Activated CD8-positive, alpha-beta memory T cell treated with anti-CD3 and anti-CD28 coated beads for 24 hours (primary cell): ENCODE measurements around the gene FBXL2.

ENCODE experiments used
- DNase-seq: peaks from one replicate; pipeline ENCODE4 v3.0.0-alpha.2; 2020

Gene FBXL2, protein sequence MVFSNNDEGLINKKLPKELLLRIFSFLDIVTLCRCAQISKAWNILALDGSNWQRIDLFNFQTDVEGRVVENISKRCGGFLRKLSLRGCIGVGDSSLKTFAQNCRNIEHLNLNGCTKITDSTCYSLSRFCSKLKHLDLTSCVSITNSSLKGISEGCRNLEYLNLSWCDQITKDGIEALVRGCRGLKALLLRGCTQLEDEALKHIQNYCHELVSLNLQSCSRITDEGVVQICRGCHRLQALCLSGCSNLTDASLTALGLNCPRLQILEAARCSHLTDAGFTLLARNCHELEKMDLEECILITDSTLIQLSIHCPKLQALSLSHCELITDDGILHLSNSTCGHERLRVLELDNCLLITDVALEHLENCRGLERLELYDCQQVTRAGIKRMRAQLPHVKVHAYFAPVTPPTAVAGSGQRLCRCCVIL

GRCh38 chr3:33277193-33277882, at the start of gene FBXL2:
FBXL2 (plus strand) TSS chr3:33277442; CDS start chr3:33277513, 71 bp downstream.
- DNase-seq, result peak; percentile 62

- no peak for DNase-seq
These were observed 48.2 kb upstream of the FBXL2 start for GRCh38 chr3:33229066-33229465.

DNA sequence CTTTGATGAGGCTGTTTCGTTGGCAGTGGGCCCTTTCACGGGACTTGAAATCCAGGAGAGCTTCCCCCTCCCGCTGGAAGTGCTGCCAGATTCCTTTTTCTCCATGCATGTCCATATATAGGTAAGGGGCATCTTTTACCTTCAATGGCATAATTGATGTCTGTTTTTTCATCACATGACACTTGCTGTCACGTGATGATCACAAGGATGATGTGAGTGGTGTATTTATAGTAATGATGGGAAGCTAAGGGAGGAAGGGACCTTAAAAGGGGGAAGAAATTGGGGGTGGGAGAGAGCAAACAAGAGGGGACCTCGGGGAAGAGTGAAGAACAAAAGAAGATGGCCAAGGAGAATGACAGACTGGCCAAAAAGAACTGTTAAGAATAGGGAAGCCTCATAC, 47.3 kb upstream of the FBXL2 start:
- no peak for DNase-seq

GRCh38 chr3:33231756-33232465, 45.3 kb upstream of the FBXL2 start:
- no peak for DNase-seq

DNA sequence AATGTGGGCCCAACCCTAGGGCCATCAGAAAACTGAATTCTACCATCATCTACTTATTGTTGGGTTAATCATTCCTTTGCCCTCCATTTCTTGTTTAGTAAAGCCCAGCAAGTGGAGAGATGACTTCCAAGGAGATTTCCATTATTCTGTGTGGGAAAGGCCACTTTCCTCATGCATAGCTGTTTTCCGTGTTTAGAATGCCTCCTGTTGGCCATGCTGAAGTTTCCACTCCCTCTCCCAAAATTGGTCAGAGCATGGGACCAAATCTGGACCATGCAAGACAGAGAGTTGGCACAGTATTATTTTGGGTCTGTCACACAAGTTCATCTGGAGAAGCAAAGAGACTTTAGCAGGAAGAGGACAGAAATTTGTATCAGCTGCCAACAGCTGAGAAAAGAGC, 43.4 kb upstream of the FBXL2 start:
- DNase-seq, result no peak

DNA sequence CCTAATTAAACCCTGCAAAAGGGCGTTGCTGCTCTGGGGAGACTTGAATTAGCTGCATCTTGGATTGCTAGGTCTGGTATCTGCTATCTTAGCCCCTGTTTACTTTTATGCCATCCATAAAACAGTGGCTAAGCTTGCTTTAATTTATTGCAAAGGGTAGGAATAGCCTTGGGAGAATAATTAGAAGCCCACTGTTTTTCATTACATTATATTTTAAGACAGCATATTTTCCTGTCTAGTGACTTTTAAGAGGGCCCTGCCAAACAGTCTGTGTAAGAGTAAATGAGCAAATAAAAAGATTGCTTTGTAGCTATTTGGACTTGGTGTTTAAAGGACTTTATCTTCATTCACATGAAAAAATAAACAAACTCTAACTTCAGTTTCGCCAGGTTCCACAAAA, 41.2 kb upstream of the FBXL2 start:
- no peak for DNase-seq

GRCh38 chr3:33237439-33237838, 39.8 kb upstream of the FBXL2 start:
- no peak for DNase-seq

DNA sequence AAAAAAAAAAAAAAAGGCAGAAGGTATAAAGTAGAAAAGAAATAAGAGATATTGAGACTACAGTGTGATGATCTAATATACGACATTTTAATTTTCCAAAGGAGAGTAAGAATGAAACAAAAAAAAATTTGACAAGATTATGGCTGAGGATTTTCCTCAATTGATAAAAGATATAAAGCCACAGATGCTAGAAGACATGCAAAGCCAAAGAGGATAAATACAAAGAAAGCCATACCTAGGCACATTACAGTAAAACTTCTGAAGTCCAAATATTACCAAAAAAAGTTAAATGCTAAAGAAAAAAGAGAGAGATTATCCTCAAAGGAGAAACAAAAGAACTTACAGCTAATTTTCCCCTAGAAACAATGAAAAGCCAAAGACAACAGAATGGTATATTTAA, 38.3 kb upstream of the FBXL2 start:
- no peak for DNase-seq

DNA sequence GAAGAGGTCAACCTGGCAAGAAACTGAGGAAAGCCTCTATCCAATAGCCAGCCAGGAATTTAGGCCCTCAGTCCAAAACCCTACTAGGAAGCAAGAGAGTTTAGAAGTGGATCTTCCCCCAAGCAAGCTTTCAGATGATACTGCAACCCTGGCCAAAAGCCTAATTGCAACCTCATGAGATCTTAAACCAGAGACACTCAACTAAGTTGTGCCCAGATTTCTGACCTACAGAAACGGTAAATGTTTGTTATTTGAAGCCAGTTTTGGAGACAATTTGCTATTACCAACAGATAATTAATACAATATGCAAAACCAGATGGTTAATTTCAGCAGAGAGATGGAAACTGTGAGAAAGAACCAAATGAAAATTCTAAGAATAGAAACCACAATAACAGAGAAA, 37.0 kb upstream of the FBXL2 start:
- DNase-seq, result no peak

DNA sequence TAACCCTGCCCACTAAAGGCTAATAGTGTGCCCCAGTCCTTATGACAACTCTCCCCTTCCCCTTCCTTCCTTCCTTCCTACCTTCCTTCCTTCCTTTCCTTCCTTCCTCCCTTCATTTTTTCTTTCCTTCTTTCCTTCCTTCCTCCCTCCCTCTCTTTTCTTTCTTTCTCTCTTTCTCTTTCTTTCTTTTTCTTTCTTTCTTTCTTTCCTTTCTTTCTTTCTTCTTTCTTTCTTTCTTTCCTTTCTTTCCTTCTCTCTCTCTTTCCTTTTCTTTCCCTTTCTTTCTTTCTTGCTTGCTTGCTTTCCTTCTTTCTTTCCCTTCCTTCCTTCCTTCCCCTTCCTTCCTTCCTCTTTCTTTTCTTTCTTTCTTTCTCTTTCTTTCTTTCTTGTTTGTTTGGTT, 30.5 kb upstream of the FBXL2 start:
- DNase-seq, result no peak

GRCh38 chr3:33250712-33251111, 26.5 kb upstream of the FBXL2 start:
- no peak for DNase-seq

- DNase-seq, result no peak
These were observed 21.0 kb upstream of the FBXL2 start for GRCh38 chr3:33256249-33256648.

- DNase-seq, result no peak
These were observed 17.1 kb upstream of the FBXL2 start for GRCh38 chr3:33260104-33260503.

DNA sequence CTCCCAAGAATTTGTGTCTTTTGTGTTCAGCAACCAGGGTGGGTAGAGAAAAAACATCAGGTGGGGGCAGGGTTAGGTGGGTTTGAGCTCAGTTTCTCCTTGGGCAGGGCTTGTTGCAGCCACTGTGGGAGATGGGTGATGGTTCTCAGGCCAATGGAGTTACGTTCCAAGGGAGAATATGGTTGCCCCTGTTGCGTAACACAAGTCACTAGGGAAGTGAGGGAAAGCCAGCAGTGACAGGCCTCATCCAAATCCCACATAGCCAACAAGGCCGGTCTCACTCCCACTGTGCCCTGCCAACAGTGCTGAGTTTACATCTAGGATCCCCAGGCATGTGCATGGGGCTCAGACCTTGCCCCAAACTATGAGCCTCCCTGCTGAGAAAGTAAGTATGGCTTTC, 7.9 kb upstream of the FBXL2 start:
- DNase-seq, result no peak

DNA sequence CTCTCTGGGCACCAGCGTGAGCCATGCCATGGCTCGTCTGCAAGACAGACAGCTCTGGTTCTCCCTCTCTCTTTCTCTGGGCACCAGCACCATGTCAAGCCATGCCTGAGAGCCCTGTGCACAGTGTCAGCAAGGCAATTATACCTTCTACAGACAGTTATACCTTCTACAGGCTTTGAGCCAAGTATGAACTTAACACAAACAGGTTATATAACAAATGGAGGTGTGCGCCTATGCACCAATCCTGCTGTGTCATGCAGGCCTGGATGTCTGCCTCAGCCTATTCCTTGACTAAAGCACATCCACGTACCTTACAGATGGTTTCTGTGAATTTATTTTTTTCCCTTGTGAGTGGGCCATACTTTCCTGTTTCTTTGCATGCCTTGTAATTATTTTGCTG, 5.9 kb upstream of the FBXL2 start:
- DNase-seq, result no peak

DNA sequence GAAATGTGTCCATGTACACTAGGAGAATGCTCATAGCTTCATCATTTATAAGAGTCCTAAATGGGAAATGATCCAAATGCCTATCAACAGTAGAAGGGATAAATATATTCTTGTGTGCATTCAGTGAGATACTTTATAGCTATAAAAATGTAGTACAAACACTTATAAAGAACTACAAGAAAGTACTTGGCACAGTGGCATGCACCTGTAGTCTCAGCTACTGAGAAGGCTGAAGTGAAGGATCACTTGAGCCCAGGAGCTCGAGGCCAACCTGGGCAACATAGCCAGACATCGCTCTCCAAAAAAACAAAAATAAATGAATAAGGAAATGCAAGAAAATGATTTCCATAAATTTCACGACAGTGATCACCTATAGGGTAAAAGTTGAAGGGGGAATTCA, 3.6 kb upstream of the FBXL2 start:
- DNase-seq, result no peak

DNA sequence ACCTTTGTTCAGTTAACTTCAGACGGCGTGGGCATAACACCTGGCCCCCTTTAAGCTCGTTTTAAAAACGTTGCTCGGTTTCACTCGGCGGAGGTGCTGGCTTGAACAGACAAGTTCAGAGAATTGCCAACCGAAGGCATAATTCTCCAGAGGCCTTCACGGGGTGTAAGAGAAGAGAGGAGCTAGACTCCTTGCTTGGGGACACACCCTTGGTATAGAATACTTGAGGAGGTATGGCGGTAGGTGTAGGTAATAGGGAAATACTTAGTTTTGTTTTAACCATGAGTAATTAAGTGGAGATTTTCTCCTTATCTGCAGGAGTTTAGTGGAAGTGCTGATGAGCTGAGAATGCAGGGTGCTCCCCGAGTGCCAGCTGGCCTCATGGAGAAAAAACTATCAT, 921 bp downstream of the FBXL2 start:
- DNase-seq, result no peak

GRCh38 chr3:33287672-33288282, 10.5 kb downstream of the FBXL2 start:
- no peak for DNase-seq

DNA sequence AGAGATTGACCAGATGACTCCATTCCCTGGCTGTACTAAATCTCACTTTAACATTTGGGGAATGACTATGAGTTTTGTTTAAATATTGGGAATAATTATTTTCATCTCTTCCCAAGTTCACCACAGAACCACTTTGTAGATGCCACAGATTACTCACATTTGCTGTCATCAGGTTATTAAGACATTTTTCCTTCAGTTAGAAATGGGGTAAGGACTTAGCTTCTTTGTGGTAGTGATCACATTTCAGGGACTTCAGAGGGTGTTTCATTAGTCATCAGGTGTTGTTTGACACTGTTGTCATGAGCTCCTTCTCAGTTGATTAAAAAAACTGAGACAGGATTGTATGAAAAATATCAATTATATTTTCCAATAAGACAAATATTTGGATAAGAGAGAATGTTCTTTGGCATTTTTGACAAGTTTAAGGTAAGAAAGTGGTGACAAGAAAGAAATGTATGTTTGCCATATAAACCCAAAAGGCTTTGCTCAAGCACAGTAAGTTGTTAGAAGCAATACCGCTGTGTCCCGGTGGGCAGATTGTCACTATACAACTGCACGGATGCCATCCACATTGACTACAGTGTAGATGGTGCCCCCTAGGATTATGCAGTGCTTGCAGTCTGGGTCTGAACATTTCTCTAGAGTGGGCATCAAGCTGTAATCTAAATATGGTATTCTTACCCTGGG, 22.3 kb downstream of the FBXL2 start:
- no peak for DNase-seq

- DNase-seq, result no peak
These were observed 35.1 kb downstream of the FBXL2 start for GRCh38 chr3:33312361-33312760.

GRCh38 chr3:33313331-33313730, 36.1 kb downstream of the FBXL2 start:
- no peak for DNase-seq

- DNase-seq, result no peak
These were observed 37.8 kb downstream of the FBXL2 start for GRCh38 chr3:33314993-33315392.

GRCh38 chr3:33315826-33316225, 38.6 kb downstream of the FBXL2 start:
- DNase-seq, result no peak
